PC-3 (cell line): ENCODE results near the gene TEX14. TPM values are rescaled to one million over a fixed set of nuclear protein-coding genes. Genes with fewer than 3 reads are reported as not detected.

ENCODE experiments used
- ATAC-seq: fragments of 200-7000 bp; cut with Tn5 transposase; 2 replicates; pipeline ENCODE4 v1.9.1; 2020; ENCODE audit warnings: mild to moderate bottlenecking, moderate library complexity
- BruUV-seq: library from RNA; stranded (reverse); fragments of 400-500 nt; replicated peaks from 2 replicates; lab custom pipeline; 2021; lab: Mats Ljungman, UMichigan
- CTCF ChIA-PET: fragments of 300-600 bp; sonication (Branson Sonifier 250); formaldehyde crosslinking; loops from one replicate; lab custom pipeline; 2022; ENCODE audit warnings: antibody characterized with exemption; lab: Charles Lee
- POLR2A ChIA-PET: fragments of 300-600 bp; sonication (Branson Sonifier 250); formaldehyde crosslinking; loops from one replicate; lab custom pipeline; 2022; ENCODE audit warnings: antibody characterized with exemption; ENCODE audit not compliant: unreplicated experiment; lab: Charles Lee
- DNase-seq: peaks from one replicate; pipeline ENCODE4 v3.0.0-alpha.2; 2015
- H2AFZ ChIP-seq: fragments of 300-600 bp; sonication (generic); 2 replicates; pipeline ENCODE4 v1.6.0; 2016; ENCODE audit warnings: antibody characterized with exemption, low read length
- H3F3A ChIP-seq: fragments of 300-600 bp; sonication (generic); one replicate; pipeline ENCODE4 v1.6.0; 2017; ENCODE audit warnings: antibody characterized with exemption, low read length, control low read depth, mild to moderate bottlenecking; ENCODE audit not compliant: unreplicated experiment
- H3K27ac ChIP-seq: fragments of 300-600 bp; sonication (generic); 2 replicates; pipeline ENCODE4 v1.5.1; 2016; ENCODE audit warnings: mild to moderate bottlenecking, low read length
- H3K27me3 ChIP-seq: fragments of 300-600 bp; sonication (generic); 2 replicates; pipeline ENCODE4 v1.6.1; 2016; ENCODE audit warnings: low read length, mixed read lengths
- H3K36me3 ChIP-seq: fragments of 300-600 bp; sonication (generic); 2 replicates; pipeline ENCODE4 v1.6.1; 2016; ENCODE audit warnings: low read depth, mixed run types, low read length, mixed read lengths
- H3K4me1 ChIP-seq: fragments of 300-600 bp; sonication (generic); 2 replicates; pipeline ENCODE4 v1.5.1; 2016; ENCODE audit warnings: low read length; ENCODE audit not compliant: insufficient read depth
- H3K4me2 ChIP-seq: fragments of 300-600 bp; sonication (generic); 2 replicates; pipeline ENCODE4 v1.6.0; 2016; ENCODE audit warnings: low read length
- H3K4me3 ChIP-seq: fragments of 300-600 bp; sonication (generic); 2 replicates; pipeline ENCODE4 v1.5.1; 2016; ENCODE audit warnings: mild to moderate bottlenecking, low read length, mixed read lengths
- H3K79me2 ChIP-seq: fragments of 300-600 bp; sonication (generic); 2 replicates; pipeline ENCODE4 v1.6.1; 2017; ENCODE audit warnings: low read length, mixed read lengths
- H3K9ac ChIP-seq: fragments of 300-600 bp; sonication (generic); 2 replicates; pipeline ENCODE4 v1.6.0; 2016; ENCODE audit warnings: mild to moderate bottlenecking, low read length
- H3K9me2 ChIP-seq: fragments of 300-600 bp; sonication (generic); replicated peaks from 2 replicates; pipeline ENCODE4 v1.6.1; 2016; ENCODE audit warnings: mixed run types, low read length, mixed read lengths
- H3K9me3 ChIP-seq: fragments of 300-600 bp; sonication (generic); 2 replicates; pipeline ENCODE4 v1.6.1; 2016; ENCODE audit warnings: low read length, mixed read lengths
- H4K20me1 ChIP-seq: fragments of 300-600 bp; sonication (generic); 2 replicates; pipeline ENCODE4 v1.6.1; 2016; ENCODE audit warnings: low read length, mixed read lengths
- EZH2 ChIP-seq: fragments of 300-600 bp; sonication (generic); IDR thresholded peaks from one replicate; pipeline ENCODE4 v1.6.1; 2017; ENCODE audit warnings: antibody characterized with exemption, mild to moderate bottlenecking, low read length; ENCODE audit not compliant: unreplicated experiment
- EZH2phosphoT487 ChIP-seq: fragments of 300-600 bp; sonication (generic); IDR thresholded peaks from 2 replicates; pipeline ENCODE4 v1.6.1; 2018; ENCODE audit warnings: mild to moderate bottlenecking, antibody characterized with exemption, low read length, borderline replicate concordance
- intact Hi-C: fragments of 100-400 bp; cut with micrococcal nuclease; formaldehyde crosslinking; loops from 2 replicates; pipeline ENCODE4 v1.9.0; 2023
- total RNA-seq: library from RNA; depleted of rRNA; stranded (reverse); fragments of >200 nt; gene quantifications from 2 replicates; pipeline ENCODE4 v1.2.3, GENCODE V29; 2014
- TF ChIP-seq, protein P1 (sequence below): fragments of 300-600 bp; sonication (generic); conservative IDR thresholded peaks from 2 replicates; pipeline ENCODE4 v1.5.1; 2017; ENCODE audit warnings: antibody characterized with exemption, low read depth, mild to moderate bottlenecking, low read length

TEX14 gene
- total RNA-seq, 1 experiment from 2014 or later: 0.29 TPM

DNA sequence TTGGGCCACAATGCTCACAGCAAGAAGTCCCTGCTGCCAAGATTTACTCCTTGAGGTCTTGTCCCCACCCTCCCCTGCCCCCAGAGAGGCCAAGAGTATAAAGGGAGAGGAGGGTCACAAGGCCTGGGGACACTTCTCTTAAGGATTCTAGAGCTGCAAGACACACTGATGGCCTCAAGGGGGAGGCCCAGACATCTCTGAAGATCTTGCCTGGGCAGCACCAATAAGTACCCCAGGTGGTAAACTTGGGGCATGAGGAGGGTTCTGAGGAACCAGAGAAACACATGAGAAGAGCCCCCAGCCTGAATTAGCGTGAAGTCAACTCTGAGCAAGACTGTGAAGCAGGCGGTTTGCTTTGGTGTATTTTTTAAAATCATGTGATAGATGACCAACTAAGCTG lies 150.6 kb downstream of the TEX14 start:
- Histone ChIP-seq H3K36me3 (no peaks in the 10 kb centered on the region), H3K4me1 (no peaks in the 10 kb centered on the region), H3K4me3 (no peak overlapping the region), H3K79me2 (no peaks in the 10 kb centered on the region), H3K9ac (no peak overlapping the region), H3K9me2 (no peaks in the 10 kb centered on the region), H3K9me3 (no peaks in the 10 kb centered on the region), H3K27ac (no peak overlapping the region), H3K4me2 (no peak overlapping the region), H3K27me3 (peaks cover 22% of the 10 kb centered on the region), H4K20me1 (no peaks in the 10 kb centered on the region), H3F3A (no peaks in the 10 kb centered on the region), H2AFZ (no peak overlapping the region)
- CTCF ChIA-PET: interaction anchor here (0.6 kb wide), 1 partner anchor 22 kb away, joined by 3 read pairs; no protein-coding TSS in a partner anchor
- TF ChIP-seq EZH2phosphoT487 (no peak), EZH2 (no peak)
- TF ChIP-seq, protein P1, sequence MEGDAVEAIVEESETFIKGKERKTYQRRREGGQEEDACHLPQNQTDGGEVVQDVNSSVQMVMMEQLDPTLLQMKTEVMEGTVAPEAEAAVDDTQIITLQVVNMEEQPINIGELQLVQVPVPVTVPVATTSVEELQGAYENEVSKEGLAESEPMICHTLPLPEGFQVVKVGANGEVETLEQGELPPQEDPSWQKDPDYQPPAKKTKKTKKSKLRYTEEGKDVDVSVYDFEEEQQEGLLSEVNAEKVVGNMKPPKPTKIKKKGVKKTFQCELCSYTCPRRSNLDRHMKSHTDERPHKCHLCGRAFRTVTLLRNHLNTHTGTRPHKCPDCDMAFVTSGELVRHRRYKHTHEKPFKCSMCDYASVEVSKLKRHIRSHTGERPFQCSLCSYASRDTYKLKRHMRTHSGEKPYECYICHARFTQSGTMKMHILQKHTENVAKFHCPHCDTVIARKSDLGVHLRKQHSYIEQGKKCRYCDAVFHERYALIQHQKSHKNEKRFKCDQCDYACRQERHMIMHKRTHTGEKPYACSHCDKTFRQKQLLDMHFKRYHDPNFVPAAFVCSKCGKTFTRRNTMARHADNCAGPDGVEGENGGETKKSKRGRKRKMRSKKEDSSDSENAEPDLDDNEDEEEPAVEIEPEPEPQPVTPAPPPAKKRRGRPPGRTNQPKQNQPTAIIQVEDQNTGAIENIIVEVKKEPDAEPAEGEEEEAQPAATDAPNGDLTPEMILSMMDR: peak; percentile 56
- DNase-seq (peak; percentile 40), ATAC-seq (peak; percentile 70)
- no TSS peak for BruUV-seq
- POLR2A ChIA-PET: interaction anchor here (0.6 kb wide), 1 partner anchor 90 kb away, joined by 3 read pairs; no protein-coding TSS in a partner anchor
- intact Hi-C loops: no loop called here

DNA sequence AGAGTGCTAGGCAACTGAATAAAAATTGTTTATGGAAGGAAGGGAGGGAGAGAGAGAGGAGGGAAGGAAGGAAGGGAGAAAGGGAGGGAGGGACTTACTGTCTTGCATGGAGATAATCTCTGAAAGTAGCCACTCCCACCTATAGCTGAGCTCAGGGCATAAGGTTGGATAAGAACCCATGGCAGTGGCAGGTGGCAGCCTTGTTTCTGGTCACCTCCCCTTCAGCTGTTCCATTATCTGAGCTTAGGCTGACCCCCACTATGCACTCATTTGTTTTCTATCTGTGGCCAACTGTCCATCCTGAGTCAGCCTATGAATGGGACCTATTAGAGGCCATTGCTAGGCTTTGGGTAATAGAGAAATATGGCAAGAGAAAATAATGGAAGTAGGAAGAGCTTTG lies 152.1 kb downstream of the TEX14 start:
- Histone ChIP-seq H3K4me1 (peaks cover 14% of the 10 kb centered on the region), H3K9me3 (no peaks in the 10 kb centered on the region), H4K20me1 (no peaks in the 10 kb centered on the region), H2AFZ (no peak overlapping the region), H3K4me3 (no peak overlapping the region), H3K27me3 (peaks cover 22% of the 10 kb centered on the region), H3K27ac (no peak overlapping the region), H3F3A (no peaks in the 10 kb centered on the region), H3K36me3 (no peaks in the 10 kb centered on the region), H3K9ac (no peak overlapping the region), H3K79me2 (no peaks in the 10 kb centered on the region), H3K9me2 (no peaks in the 10 kb centered on the region), H3K4me2 (no peak overlapping the region)
- TF ChIP-seq, protein P1: no peak
- TF ChIP-seq EZH2phosphoT487 (no peak), EZH2 (no peak)
- ChIA-PET CTCF (no interaction called here), POLR2A (no interaction called here)
- ATAC-seq (no peak), DNase-seq (no peak)
- no TSS peak for BruUV-seq
- intact Hi-C loops: no loop called here

DNA sequence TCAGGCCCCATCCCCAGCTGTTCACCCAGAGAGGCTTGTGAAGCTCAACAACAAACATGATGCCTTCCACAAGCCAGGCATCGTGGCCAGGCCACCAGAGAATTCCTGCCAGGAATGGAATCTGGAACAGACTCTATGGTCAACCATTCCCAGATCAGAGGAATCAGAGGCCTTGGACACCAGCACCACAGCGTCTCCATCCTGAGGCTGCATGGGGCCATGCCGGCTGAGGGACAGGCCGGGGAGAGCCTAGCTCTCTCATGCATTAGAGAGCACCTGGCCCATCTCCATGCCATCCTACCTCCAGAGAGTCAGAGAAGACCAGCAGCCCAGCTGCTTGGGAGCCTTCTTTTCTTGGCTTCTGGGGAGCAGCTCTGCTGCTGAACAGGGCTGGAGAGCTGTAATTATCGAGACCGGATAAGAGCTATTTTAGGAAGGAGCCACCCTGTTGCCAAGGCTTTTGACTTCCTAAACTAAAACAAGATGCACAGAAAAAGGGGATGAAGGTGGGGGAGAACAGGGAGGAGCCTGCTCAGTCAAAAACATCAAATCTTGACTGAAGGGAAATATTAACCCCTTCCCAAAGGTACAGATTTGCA lies 152.9 kb downstream of the TEX14 start:
- Histone ChIP-seq H3F3A (no peaks in the 10 kb centered on the region), H4K20me1 (no peaks in the 10 kb centered on the region), H3K9ac (no peak overlapping the region), H3K79me2 (no peaks in the 10 kb centered on the region), H3K4me1 (peaks cover 14% of the 10 kb centered on the region), H2AFZ (no peak overlapping the region), H3K4me2 (no peak overlapping the region), H3K9me3 (no peaks in the 10 kb centered on the region), H3K4me3 (no peak overlapping the region), H3K9me2 (no peaks in the 10 kb centered on the region), H3K27ac (no peak overlapping the region), H3K27me3 (peaks cover 16% of the 10 kb centered on the region), H3K36me3 (no peaks in the 10 kb centered on the region)
- CTCF ChIA-PET: no interaction called here
- ATAC-seq (no peak), DNase-seq (no peak)
- intact Hi-C loops: no loop called here
- POLR2A ChIA-PET: interaction anchor here (0.5 kb wide), 1 partner anchor 24 kb away, joined by 3 read pairs; the partner anchor contains the start of gene MTMR4
- TF ChIP-seq EZH2: no peak
- no peak for TF ChIP-seq EZH2phosphoT487
- no TSS peak for BruUV-seq
